Fibroblast of mammary gland (primary cell): ENCODE results near the gene ATOSA.

Experiments
- DNase-seq: peaks from one replicate; pipeline ENCODE4 v3.0.0-alpha.2; 2010; ENCODE audit warnings: low read depth
- H3K4me3 ChIP-seq: 2 replicates; pipeline ENCODE4 v1.5.1; 2011; ENCODE audit warnings: low read depth, mild to moderate bottlenecking, low read length, moderate library complexity; ENCODE audit not compliant: control insufficient read depth
- CTCF ChIP-seq: conservative IDR thresholded peaks from 2 replicates; pipeline ENCODE4 v1.5.1; 2011; ENCODE audit warnings: low read depth, low read length, inconsistent platforms; ENCODE audit not compliant: control insufficient read depth, insufficient read depth

The ATOSA gene

GRCh38 chr15:52635908-52636307 is 43.3 kb downstream of the ATOSA start:
- no peak overlapping the region for H3K4me3 ChIP-seq
- no peak for DNase-seq
- no peak for TF ChIP-seq CTCF
